NCI-H128 (cell line): ENCODE results near the gene PITHD1.
"Not testable (repeated sequence)": the region's sequence is repeated elsewhere in the genome, so short reads cannot be mapped to it uniquely, and the experiment has no call there.

Experiments
- DNase-seq: peaks from one replicate; lab custom pipeline; 2025; ENCODE audit not compliant: unreplicated experiment; lab: John Stamatoyannopoulos, UW

PITHD1 gene

GRCh38 chr1:23797478-23798448 is 19.5 kb downstream of the PITHD1 start:
- DNase-seq, result no peak

DNA sequence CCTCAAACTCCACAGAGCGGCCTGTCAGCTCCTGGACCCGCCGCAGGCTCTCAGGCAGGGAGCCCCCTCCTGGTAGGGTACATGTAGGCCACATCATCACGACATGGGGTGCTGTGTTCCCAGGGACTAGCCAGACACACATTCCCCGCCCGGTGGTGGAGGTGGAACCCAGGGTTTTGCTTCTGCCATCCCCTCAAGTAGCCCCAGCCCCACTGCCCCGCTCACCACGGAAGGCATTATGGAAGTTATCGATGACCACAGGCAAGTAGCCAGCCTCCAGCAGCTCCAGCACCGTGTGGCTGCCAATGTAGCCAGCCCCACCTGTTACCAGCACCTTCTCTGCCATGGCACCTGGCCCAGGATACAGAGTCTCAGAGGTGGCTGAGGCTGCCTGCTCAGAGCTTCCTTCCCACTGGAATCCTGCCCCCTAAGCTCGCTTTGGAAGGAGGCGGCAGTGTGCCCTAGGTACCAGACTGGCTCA is 20.5 kb downstream of the PITHD1 start:
- DNase-seq, result no peak

- no peak for DNase-seq
These were observed 21.0 kb downstream of the PITHD1 start for GRCh38 chr1:23799255-23799569.

- DNase-seq, result no peak
These were observed 21.6 kb downstream of the PITHD1 start for GRCh38 chr1:23799570-23800399.

GRCh38 chr1:23800400-23801337 is 22.5 kb downstream of the PITHD1 start, which contains the start of gene GALE:
TSS of gene GALE (minus strand) at chr1:23800754. CDS start at chr1:23799007, 1,747 bp downstream.
- peak; percentile 90 for DNase-seq

DNA sequence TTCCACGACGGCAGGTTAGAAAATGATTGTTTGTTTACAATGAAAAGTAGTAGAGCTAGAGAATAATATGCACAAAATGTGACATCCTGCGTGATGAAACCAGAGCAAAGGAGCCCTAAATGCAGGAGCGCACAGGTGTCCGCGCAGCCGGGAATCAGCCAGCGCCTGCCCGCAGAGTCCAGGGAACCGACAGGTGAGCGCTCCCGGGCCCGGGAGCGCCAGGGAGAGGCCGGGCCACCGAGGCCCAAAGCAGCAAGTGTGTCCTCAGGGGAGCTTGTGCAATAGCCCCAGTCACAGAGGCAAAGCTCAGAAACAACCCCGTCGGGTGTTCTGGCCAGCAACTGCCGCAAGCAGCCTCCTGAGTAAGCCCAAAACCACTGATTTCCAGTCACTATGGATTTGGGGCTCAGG is 23.1 kb downstream of the PITHD1 start:
- DNase-seq, result no peak

DNA sequence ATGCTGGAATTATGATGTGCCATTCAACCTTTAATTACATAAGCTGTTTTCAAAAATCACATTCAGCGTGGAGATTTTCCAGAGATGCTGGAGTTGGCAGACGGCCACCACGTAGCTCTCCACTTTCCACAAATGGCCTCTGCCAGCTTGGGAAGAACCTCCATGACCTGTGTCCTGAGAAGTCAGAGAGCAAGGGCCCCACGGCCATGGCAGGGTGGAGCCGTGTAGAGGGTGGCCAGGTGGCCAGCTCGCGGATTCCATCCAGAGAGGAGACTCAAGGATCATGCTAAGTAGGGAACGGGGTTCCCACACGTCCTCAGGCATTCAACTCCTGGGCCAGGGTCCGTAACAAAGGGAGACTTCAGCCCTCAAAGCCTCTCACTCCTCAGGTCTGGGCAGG is 23.7 kb downstream of the PITHD1 start:
- DNase-seq, result no peak

DNA sequence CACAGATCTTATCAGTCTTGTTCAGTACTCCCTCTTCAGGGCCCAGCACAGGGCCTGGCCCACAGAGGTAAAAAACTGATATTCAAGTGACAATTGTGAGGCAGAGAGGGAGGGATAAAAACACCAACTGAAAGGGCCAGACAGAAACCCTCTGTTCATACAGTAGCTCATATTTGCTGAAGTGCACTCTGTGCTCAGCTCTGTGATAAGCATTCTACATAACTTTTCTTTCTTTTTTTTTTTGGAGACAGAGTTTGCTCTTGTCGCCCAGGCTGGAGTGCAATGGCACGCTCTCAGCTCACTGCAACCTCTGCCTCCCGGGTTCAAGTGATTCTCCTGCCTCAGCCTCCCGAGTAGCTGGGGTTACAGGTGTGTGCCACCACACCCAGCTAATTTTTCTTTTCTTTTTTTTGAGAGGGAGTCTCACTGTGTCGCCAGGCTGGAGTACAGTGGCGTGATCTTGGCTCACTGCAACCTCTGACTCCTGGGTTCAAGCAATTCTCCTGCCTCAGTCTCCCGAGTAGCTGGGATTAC is 24.7 kb downstream of the PITHD1 start:
- DNase-seq, result not testable (repeated sequence)

- no peak for DNase-seq
These were observed 25.5 kb downstream of the PITHD1 start for GRCh38 chr1:23803674-23804073.

- DNase-seq, result no peak
These were observed 26.1 kb downstream of the PITHD1 start for GRCh38 chr1:23804183-23804835.

DNA sequence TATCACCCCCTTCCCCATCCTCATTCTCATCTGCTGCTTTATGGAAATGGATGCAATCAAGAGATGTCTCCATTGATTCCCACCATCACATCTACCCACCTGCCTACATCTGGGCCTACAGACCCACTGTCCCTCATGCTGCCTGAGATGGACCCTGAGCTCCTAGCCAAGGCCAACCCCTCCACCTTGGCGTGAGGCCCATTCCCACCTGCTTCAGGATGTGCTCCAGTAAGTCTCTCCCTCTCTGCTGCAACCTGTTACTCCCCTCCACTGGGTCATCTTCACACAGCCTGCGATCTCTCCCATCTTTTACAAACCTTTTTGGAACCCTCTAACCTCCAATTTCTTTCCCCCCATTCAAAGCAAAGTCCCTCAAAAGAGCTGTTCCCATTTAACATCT is 26.8 kb downstream of the PITHD1 start:
- no peak for DNase-seq

DNA sequence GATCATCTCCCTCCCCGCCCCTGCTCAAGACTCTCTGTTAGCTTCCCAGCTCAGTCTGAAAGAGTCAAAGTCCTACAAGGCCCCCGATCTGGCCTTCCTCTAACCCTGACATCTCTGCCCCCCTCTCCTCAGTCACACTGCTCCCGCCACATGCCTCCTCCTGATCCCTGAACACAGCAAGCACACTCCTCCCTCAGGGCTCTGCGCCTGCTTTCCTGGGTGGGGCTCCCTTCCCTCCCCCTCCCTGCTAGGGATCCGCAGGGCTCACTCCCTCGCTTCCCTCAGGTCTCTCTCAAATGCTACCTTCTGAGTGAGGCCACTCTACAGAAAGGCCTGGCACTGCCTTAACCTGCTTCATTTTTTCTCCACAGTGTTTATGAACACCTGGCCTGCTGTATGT is 28.1 kb downstream of the PITHD1 start:
- DNase-seq, result no peak

DNA sequence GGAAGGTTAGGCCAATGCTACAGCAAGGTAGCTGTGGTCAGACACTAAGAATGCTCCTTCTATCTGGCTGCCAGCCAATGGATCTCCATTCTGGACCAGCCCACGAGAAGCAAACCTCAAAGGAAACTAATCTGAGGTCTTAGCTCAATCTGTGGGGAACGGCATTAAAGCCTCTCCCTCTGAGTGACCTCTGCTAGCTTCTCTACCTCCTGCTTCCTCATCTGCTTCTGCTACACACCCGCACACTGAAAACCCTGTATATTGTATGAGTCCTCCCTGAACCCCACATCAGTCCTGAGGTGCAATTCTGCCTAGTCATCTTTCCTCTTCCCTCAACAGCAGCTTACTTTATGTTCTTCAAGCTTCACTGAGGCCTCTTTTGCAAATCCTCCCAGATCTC is 29.2 kb downstream of the PITHD1 start:
- DNase-seq, result no peak

DNA sequence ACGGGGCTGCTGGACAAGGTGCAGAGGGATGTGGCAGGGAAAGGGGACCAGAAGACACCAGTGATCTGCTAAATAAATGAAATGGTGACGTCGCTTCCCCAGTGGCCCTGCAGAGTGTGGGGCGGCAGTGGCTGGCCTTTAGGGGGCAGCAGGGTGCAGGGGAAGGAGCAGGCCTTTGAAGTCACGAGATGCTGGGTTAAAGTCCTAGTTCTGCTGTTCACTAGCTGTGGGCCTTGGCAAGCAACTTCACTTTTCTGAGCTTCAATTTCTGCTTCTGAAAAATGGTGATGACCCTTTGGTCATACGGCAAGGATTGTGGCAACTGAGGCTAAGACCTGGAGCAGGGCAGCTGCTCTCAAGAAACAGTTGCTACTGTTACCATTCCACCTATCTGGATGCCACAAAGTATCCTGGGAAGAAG is 31.5 kb downstream of the PITHD1 start:
- DNase-seq, result peak; percentile 27

DNA sequence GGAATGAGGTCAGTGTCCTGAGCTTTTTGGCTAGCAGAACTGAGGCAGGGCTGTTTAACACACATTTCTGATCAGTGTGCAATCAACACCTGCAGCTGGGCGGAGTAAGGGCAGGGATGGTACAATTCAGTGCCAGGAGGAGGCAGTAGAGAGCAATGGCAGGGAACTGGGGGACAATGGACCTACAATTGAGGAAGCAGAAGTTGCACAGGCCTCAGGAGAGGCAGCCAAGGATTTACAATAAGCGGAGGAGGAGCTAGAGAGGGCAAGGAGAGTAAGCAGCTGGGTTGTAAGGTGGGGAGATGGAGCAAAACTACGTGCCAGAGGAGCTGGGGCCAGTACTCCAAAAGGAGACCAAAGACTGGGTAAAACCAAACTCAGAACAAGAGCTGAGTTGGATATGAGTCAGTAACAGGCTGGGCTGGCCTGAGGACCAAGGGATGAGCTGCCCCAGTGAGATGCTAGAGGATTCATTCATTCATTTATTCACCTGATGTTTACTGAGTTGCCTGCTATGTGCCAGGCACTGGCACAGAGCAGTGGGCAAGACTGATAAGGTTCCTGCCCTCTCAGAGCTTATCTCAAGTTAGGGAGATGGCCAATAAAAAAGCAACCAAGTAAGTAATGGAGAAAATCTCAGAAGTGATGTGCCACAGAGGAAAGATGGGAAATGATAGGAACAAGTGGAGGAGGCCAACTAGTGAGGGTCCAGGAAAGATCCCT is 32.8 kb downstream of the PITHD1 start:
- DNase-seq, result no peak

DNA sequence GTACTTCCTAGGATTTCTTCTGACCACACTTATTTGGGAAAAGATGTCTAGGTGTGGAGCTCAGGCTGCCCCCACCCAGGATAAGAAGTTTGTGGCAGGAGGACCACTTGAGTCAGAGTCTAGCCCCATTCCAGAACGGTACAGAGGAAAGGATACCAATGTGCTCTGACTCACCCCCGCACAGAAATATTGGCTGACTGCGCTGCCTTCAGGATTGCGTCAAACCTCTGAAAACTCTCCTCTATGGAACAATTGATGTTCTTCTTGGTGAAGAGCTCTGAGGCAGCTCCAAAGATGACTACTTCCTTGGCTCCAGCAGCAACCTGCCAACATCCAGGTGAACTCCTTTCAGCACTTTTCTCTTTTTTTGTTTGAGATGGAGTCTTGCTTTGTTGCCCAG is 35.8 kb downstream of the PITHD1 start:
- DNase-seq, result no peak

DNA sequence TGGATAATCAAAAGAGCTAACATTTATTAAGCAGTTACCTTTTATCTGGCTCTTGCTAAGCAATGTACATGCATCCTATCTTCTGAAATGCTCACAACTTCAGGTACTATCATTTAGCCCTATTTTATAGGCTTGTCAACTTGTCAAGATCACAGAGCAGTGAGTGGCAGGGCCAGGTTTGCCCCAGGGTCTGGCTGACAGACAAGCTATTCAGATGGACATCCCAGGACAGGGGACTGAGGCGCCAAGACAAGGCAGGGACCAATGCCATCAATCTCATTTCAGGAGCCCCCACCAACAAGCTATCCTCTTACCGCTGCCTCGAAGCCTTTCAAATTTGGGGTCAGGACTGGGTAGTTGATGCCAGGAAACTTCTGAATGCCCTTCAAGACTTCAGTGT is 38.1 kb downstream of the PITHD1 start:
- no peak for DNase-seq

GRCh38 chr1:23816906-23817305 is 38.7 kb downstream of the PITHD1 start:
- DNase-seq, result no peak

DNA sequence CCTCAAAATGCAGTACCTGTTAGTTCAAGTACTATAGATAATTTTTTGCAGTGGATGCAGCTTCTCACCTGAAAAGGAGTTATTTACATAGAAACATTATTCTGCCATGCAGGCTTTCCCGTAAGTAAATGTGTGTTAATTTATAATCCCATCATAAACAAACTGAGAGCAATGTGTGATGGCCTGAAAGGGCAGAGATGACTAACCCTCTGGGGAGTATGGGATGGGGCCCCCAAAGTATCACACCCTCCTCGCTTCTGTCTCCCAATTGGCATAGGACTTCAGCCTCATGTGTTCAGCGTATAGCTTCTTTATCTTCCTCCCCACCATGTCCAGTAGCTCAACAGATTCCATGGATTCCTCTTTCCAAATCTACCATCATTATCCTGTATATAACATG is 39.4 kb downstream of the PITHD1 start:
- no peak for DNase-seq
